Transverse colon (tissue), 4 donors: ENCODE results near the gene CLCNKB.
A peak's percentile ranks its signal among the peaks of the same experiment; 100 is the strongest.

Source experiments
- CTCF ChIP-seq, 5 experiments: fragments of 200-600 bp in 3 of 5; fragments of 450-650 bp in 2 of 5; sonication (generic) in 3 of 5; IDR thresholded peaks; 1 replicate in 2 of 5; 2 replicates in 3 of 5; pipeline ENCODE4 v1.5.1; 2016 to 2017; ENCODE audit warnings: antibody characterized with exemption in 5 of 5, inconsistent platforms in 3 of 5, mild to moderate bottlenecking in 2 of 5, moderate library complexity in 1 of 5
- POLR2A ChIP-seq: fragments of 450-650 bp; IDR thresholded peaks from one replicate; pipeline ENCODE4 v1.6.1; 2016; ENCODE audit warnings: antibody characterized with exemption, mild to moderate bottlenecking, moderate library complexity
- POLR2AphosphoS5 ChIP-seq, 3 donors: sonication (generic); formaldehyde crosslinking; IDR thresholded peaks; one replicate each; pipeline ENCODE4 v1.6.1; 2016; ENCODE audit warnings: antibody characterized with exemption in 3 of 3

GRCh38 chr1:16082283-16083038 is 38.9 kb downstream of the CLCNKB start:
- TF ChIP-seq CTCF (IDR thresholded peaks at IDR 0.05) (peak; percentile 77 to 91 (median 88)), POLR2A (no peak), POLR2AphosphoS5 (IDR thresholded peaks at IDR 0.05) (no peak)
